Osteoblast (primary cell): Measurements from ENCODE around the gene BANK1. TPM values are rescaled to one million over a fixed set of nuclear protein-coding genes. Genes with fewer than 3 reads are reported as not detected.

Source experiments
- DNase-seq: peaks from one replicate; pipeline ENCODE4 v3.0.0; 2011; ENCODE audit warnings: low spot score, mixed read lengths; ENCODE audit not compliant: insufficient read length; ENCODE audit errors: missing footprints
- H2AFZ ChIP-seq: 2 replicates; pipeline ENCODE4 v1.6.0; 2011; ENCODE audit warnings: mild to moderate bottlenecking, low read length
- H3K27ac ChIP-seq: 2 replicates; pipeline ENCODE4 v1.5.1; 2011; ENCODE audit warnings: mild to moderate bottlenecking, low read depth, low read length, moderate library complexity
- H3K27me3 ChIP-seq: 2 replicates; pipeline ENCODE4 v1.6.0; 2012; ENCODE audit warnings: mild to moderate bottlenecking, control low read depth, inconsistent platforms, low read length, moderate library complexity; ENCODE audit not compliant: insufficient read depth
- H3K36me3 ChIP-seq: 2 replicates; pipeline ENCODE4 v1.5.1; 2011; ENCODE audit warnings: mild to moderate bottlenecking, low read length, control low read depth, moderate library complexity; ENCODE audit not compliant: insufficient read depth
- H3K4me1 ChIP-seq: 2 replicates; pipeline ENCODE4 v1.5.1; 2011; ENCODE audit warnings: mild to moderate bottlenecking, low read length, control low read depth, moderate library complexity; ENCODE audit not compliant: insufficient read depth
- H3K4me2 ChIP-seq: 2 replicates; pipeline ENCODE4 v1.6.0; 2011; ENCODE audit warnings: mild to moderate bottlenecking, low read length; ENCODE audit not compliant: insufficient read depth
- H3K4me3 ChIP-seq: fragments of 200-600 bp; sonication (generic); 3 replicates; pipeline ENCODE4 v1.5.1; 2012; ENCODE audit warnings: mild to moderate bottlenecking, low read length, inconsistent platforms; ENCODE audit not compliant: insufficient read depth
- H3K79me2 ChIP-seq: 2 replicates; pipeline ENCODE4 v1.6.0; 2012; ENCODE audit warnings: mild to moderate bottlenecking, low read length, control low read depth, inconsistent platforms; ENCODE audit not compliant: insufficient read depth
- H3K9me3 ChIP-seq: 2 replicates; pipeline ENCODE4 v1.5.1; 2011; ENCODE audit warnings: low read depth, low read length, control low read depth
- H4K20me1 ChIP-seq: 2 replicates; pipeline ENCODE4 v1.6.0; 2012; ENCODE audit warnings: mild to moderate bottlenecking, low read length, control low read depth; ENCODE audit not compliant: insufficient read depth
- total RNA-seq: library from RNA; depleted of rRNA; stranded (reverse); fragments of >200 nt; gene quantifications from 2 replicates; pipeline ENCODE4 v1.2.3, GENCODE V29; 2012
- TF ChIP-seq, protein P1 (sequence below): IDR thresholded peaks from 2 replicates; pipeline ENCODE4 v1.5.1; 2011; ENCODE audit warnings: mild to moderate bottlenecking, low read depth, low read length, moderate library complexity; ENCODE audit errors: extremely low read depth

BANK1 gene
- total RNA-seq, 1 donor = 1.8 TPM

DNA sequence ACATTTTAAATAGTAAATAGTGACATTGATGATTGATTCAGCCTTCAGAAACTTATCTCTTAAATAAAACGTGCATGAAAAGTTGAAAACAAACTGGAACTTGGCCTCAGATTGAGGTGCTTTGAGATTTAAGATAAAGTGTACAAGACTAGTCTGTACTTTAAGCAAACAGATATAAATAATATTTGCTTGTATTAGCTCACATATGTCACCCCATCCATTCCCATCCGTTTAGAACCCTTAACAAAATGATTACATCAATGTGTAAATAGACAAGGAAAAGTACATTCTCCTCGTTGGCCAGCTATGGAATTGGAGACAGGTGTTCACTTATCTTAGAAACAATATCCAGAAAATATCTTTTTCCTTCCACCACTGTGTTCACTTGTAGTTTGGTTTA is 130.8 kb downstream of the BANK1 start:
- Histone ChIP-seq H3K9me3 (no peaks in the 10 kb centered on the region), H3K27me3 (no peaks in the 10 kb centered on the region), H3K27ac (no peak overlapping the region), H3K4me1 (no peaks in the 10 kb centered on the region), H3K79me2 (no peaks in the 10 kb centered on the region), H3K4me2 (no peak overlapping the region), H4K20me1 (no peaks in the 10 kb centered on the region), H3K36me3 (no peaks in the 10 kb centered on the region), H2AFZ (no peak overlapping the region), H3K4me3 (no peak overlapping the region)
- DNase-seq = no peak
- TF ChIP-seq, protein P1, sequence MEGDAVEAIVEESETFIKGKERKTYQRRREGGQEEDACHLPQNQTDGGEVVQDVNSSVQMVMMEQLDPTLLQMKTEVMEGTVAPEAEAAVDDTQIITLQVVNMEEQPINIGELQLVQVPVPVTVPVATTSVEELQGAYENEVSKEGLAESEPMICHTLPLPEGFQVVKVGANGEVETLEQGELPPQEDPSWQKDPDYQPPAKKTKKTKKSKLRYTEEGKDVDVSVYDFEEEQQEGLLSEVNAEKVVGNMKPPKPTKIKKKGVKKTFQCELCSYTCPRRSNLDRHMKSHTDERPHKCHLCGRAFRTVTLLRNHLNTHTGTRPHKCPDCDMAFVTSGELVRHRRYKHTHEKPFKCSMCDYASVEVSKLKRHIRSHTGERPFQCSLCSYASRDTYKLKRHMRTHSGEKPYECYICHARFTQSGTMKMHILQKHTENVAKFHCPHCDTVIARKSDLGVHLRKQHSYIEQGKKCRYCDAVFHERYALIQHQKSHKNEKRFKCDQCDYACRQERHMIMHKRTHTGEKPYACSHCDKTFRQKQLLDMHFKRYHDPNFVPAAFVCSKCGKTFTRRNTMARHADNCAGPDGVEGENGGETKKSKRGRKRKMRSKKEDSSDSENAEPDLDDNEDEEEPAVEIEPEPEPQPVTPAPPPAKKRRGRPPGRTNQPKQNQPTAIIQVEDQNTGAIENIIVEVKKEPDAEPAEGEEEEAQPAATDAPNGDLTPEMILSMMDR = no peak

DNA sequence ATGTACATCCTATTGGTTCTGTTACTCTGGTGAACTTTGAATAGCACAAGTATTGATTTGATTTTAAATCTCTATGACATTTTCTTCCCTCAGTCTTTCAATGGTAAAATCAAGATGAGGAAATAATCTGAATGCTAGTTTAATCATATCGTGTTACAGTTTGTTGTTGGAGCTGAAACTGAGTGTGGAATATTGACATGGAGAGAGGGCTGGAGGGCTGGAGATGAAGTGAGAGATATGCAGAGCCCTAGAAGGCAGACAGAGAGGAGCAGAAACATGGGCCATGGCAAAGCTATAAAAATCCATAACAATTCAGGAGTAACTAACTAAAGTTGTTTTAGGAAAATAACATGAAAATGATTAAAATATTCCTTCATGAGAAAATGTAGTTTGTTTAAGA is 141.1 kb downstream of the BANK1 start:
- Histone ChIP-seq H3K4me1 (no peaks in the 10 kb centered on the region), H3K27me3 (no peaks in the 10 kb centered on the region), H2AFZ (no peak overlapping the region), H3K27ac (no peak overlapping the region), H3K9me3 (no peaks in the 10 kb centered on the region), H3K4me3 (no peak overlapping the region), H3K36me3 (no peaks in the 10 kb centered on the region), H4K20me1 (no peaks in the 10 kb centered on the region), H3K4me2 (no peak overlapping the region), H3K79me2 (no peaks in the 10 kb centered on the region)
- no peak for DNase-seq
- TF ChIP-seq, protein P1 = no peak

DNA sequence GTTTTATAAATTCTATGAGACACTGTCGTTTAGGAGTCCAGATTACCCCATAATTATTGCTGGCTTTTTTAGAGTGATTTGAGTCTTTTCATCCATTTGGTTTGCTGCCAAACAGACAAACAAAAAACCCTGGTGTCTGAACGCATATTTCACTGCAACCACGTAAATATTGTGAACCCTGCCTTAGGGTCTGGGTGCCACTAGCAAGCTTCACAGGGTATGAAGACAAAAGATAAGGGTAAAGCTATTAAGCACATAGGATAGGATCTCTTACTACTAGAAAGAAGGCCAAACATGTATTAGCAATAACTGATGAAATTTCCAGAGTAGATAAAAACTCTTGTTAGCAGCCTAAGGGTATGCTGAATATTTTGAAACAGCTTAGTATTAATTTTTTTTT is 143.3 kb downstream of the BANK1 start:
- Histone ChIP-seq H3K27me3 (no peaks in the 10 kb centered on the region), H3K4me3 (no peak overlapping the region), H3K36me3 (no peaks in the 10 kb centered on the region), H3K9me3 (no peaks in the 10 kb centered on the region), H3K79me2 (no peaks in the 10 kb centered on the region), H3K4me1 (no peaks in the 10 kb centered on the region), H2AFZ (no peak overlapping the region), H4K20me1 (no peaks in the 10 kb centered on the region), H3K4me2 (no peak overlapping the region), H3K27ac (no peak overlapping the region)
- TF ChIP-seq, protein P1 = no peak
- DNase-seq = no peak

DNA sequence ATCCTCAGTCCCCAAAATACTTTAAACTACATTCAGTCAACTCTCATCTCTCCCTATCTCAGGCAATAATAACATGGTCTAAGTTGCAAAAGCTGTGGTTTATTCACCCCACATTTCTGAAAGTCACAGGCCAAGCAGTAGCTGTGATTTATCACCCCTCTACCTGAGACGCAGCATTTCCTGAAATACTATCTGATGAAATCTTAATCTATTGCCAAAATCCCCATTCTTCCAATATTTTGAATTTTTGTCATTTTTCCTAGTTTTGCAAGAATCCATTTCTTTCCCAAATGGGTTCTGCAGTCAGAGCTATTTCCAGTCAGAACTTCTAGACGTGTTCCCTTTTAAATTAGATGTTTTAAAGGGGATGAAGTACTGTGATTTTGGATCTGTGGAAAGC is 148.3 kb downstream of the BANK1 start:
- no peak for DNase-seq
- Histone ChIP-seq H3K27me3 (no peaks in the 10 kb centered on the region), H3K4me1 (no peaks in the 10 kb centered on the region), H3K9me3 (no peaks in the 10 kb centered on the region), H3K27ac (no peak overlapping the region), H3K36me3 (no peaks in the 10 kb centered on the region), H3K4me2 (no peak overlapping the region), H3K79me2 (no peaks in the 10 kb centered on the region), H4K20me1 (no peaks in the 10 kb centered on the region), H3K4me3 (no peak overlapping the region), H2AFZ (no peak overlapping the region)
- TF ChIP-seq, protein P1 = no peak
